Measurements from ENCODE around the gene DENND5B.

DNA sequence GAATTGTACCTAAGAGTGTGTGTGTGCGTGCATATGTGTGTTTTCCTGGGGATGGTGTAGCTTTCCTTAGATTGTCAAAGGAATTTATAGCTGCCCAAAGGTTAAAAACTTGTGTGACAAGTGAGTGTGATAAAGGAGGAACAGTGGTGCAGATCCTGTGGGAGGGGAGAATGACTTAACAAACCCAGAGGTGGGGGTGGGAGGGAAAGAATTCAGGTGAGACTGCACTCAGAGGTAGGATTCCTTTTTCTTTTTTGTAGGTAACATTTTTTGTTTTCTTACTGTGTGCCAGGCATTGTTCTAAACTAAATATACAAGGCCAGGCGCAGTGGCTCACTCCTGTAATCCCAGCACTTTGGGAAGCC lies 219.7 kb downstream of the DENND5B start:
- TF ChIP-seq CTCF (IDR thresholded peaks at IDR 0.05) = no peak
- no peak for TF ChIP-seq POLR2A (IDR thresholded peaks at IDR 0.05)
- no peak for TF ChIP-seq POLR2AphosphoS5 (IDR thresholded peaks at IDR 0.05)
